Vagina (tissue), 2 donors: ENCODE data around the gene MIER3.

Source experiments
- CTCF ChIP-seq, 3 experiments: fragments of 450-650 bp in 2 of 3; fragments of 200-600 bp in 1 of 3; sonication (generic) in 1 of 3; IDR thresholded peaks; one replicate each; pipeline ENCODE4 v1.5.1; 2017 to 2019; ENCODE audit warnings: antibody characterized with exemption in 3 of 3, mild to moderate bottlenecking in 2 of 3, moderate library complexity in 2 of 3
- POLR2A ChIP-seq, 2 donors: fragments of 450-650 bp; IDR thresholded peaks; one replicate each; pipeline ENCODE4 v1.6.1; 2017; ENCODE audit warnings: antibody characterized with exemption in 2 of 2, mild to moderate bottlenecking in 2 of 2, moderate library complexity in 2 of 2

GRCh38 chr5:56951126-56951945 is 587 bp downstream of the MIER3 start:
- no peak for TF ChIP-seq CTCF (IDR thresholded peaks at IDR 0.05)
- no peak for TF ChIP-seq POLR2A (IDR thresholded peaks at IDR 0.05)
